ENCODE measurements around the gene MGMT.

Gene MGMT

GRCh38 chr10:129520440-129521080, 53.5 kb downstream of the MGMT start:
- no peaks in the 10 kb centered on the region for H3K36me3 ChIP-seq (ENCODE audit: insufficient read depth, insufficient read length, low read length)
- H3K4me1 ChIP-seq (ENCODE audit: insufficient read depth, insufficient read length), result peaks cover 4% of the 10 kb centered on the region
- TF ChIP-seq YY1 (IDR thresholded peaks at IDR 0.05; ENCODE audit: insufficient read depth, insufficient read length) (no peak), SUZ12 (IDR thresholded peaks at IDR 0.05; ENCODE audit: extremely low read depth, insufficient read depth, insufficient read length) (no peak), ZNF274 (IDR thresholded peaks at IDR 0.05; ENCODE audit: low read depth, low read length) (no peak)
- H3K27me3 ChIP-seq (ENCODE audit: insufficient read depth, insufficient read length), result no peaks in the 10 kb centered on the region
- no peak overlapping the region for H3K9ac ChIP-seq (ENCODE audit: insufficient read length, low read depth)
- H3K9me3 ChIP-seq (ENCODE audit: insufficient read depth, low read length), result no peaks in the 10 kb centered on the region; the same call in 1 of the 2 replicates
- H3K4me3 ChIP-seq (ENCODE audit: insufficient read length, low read depth), result no peak overlapping the region
- no peak for DNase-seq (ENCODE audit: low read depth, low spot score)

- Histone ChIP-seq H3K27me3 (ENCODE audit: insufficient read depth, insufficient read length) (no peaks in the 10 kb centered on the region), H3K4me1 (ENCODE audit: insufficient read depth, insufficient read length) (peaks cover 4% of the 10 kb centered on the region), H3K9me3 (ENCODE audit: insufficient read depth, low read length) (no peaks in the 10 kb centered on the region; the same call in 1 of the 2 replicates), H3K4me3 (ENCODE audit: insufficient read length, low read depth) (no peak overlapping the region), H3K36me3 (ENCODE audit: insufficient read depth, insufficient read length, low read length) (no peaks in the 10 kb centered on the region), H3K9ac (ENCODE audit: insufficient read length, low read depth) (peak overlapping the region; percentile 3)
- no peak for TF ChIP-seq ZNF274 (IDR thresholded peaks at IDR 0.05; ENCODE audit: low read depth, low read length)
- no peak for TF ChIP-seq YY1 (IDR thresholded peaks at IDR 0.05; ENCODE audit: insufficient read depth, insufficient read length)
- TF ChIP-seq SUZ12 (IDR thresholded peaks at IDR 0.05; ENCODE audit: extremely low read depth, insufficient read depth, insufficient read length), result no peak
- no peak for DNase-seq (ENCODE audit: low read depth, low spot score)
Observed at GRCh38 chr10:129521161-129522025, 54.4 kb downstream of the MGMT start.

GRCh38 chr10:129522041-129522585, 55.1 kb downstream of the MGMT start:
- Histone ChIP-seq H3K9ac (ENCODE audit: insufficient read length, low read depth) (peak overlapping the region; percentile 3), H3K4me3 (ENCODE audit: insufficient read length, low read depth) (no peak overlapping the region), H3K36me3 (ENCODE audit: insufficient read depth, insufficient read length, low read length) (no peaks in the 10 kb centered on the region), H3K9me3 (ENCODE audit: insufficient read depth, low read length) (no peaks in the 10 kb centered on the region; the same call in 1 of the 2 replicates), H3K27me3 (ENCODE audit: insufficient read depth, insufficient read length) (no peaks in the 10 kb centered on the region), H3K4me1 (ENCODE audit: insufficient read depth, insufficient read length) (peaks cover 4% of the 10 kb centered on the region)
- TF ChIP-seq YY1 (IDR thresholded peaks at IDR 0.05; ENCODE audit: insufficient read depth, insufficient read length) (no peak), SUZ12 (IDR thresholded peaks at IDR 0.05; ENCODE audit: extremely low read depth, insufficient read depth, insufficient read length) (no peak), ZNF274 (IDR thresholded peaks at IDR 0.05; ENCODE audit: low read depth, low read length) (no peak)
- peak; percentile 28 for DNase-seq (ENCODE audit: low read depth, low spot score)

GRCh38 chr10:129523031-129523722, 56.1 kb downstream of the MGMT start:
- Histone ChIP-seq H3K27me3 (ENCODE audit: insufficient read depth, insufficient read length) (no peaks in the 10 kb centered on the region), H3K9ac (ENCODE audit: insufficient read length, low read depth) (no peak overlapping the region), H3K4me3 (ENCODE audit: insufficient read length, low read depth) (no peak overlapping the region), H3K36me3 (ENCODE audit: insufficient read depth, insufficient read length, low read length) (no peaks in the 10 kb centered on the region), H3K9me3 (ENCODE audit: insufficient read depth, low read length) (no peaks in the 10 kb centered on the region; the same call in 1 of the 2 replicates), H3K4me1 (ENCODE audit: insufficient read depth, insufficient read length) (peaks cover 4% of the 10 kb centered on the region)
- no peak for DNase-seq (ENCODE audit: low read depth, low spot score)
- TF ChIP-seq YY1 (IDR thresholded peaks at IDR 0.05; ENCODE audit: insufficient read depth, insufficient read length) (no peak), SUZ12 (IDR thresholded peaks at IDR 0.05; ENCODE audit: extremely low read depth, insufficient read depth, insufficient read length) (no peak)

- TF ChIP-seq ZNF274 (IDR thresholded peaks at IDR 0.05; ENCODE audit: low read depth, low read length) (no peak), YY1 (IDR thresholded peaks at IDR 0.05; ENCODE audit: insufficient read depth, insufficient read length) (no peak), SUZ12 (IDR thresholded peaks at IDR 0.05; ENCODE audit: extremely low read depth, insufficient read depth, insufficient read length) (no peak)
- Histone ChIP-seq H3K4me3 (ENCODE audit: insufficient read length, low read depth) (no peak overlapping the region), H3K4me1 (ENCODE audit: insufficient read depth, insufficient read length) (peaks cover 4% of the 10 kb centered on the region), H3K9ac (ENCODE audit: insufficient read length, low read depth) (no peak overlapping the region), H3K27me3 (ENCODE audit: insufficient read depth, insufficient read length) (no peaks in the 10 kb centered on the region), H3K9me3 (ENCODE audit: insufficient read depth, low read length) (no peaks in the 10 kb centered on the region), H3K36me3 (ENCODE audit: insufficient read depth, insufficient read length, low read length) (no peaks in the 10 kb centered on the region)
- DNase-seq (ENCODE audit: low read depth, low spot score), result no peak
Observed at GRCh38 chr10:129523723-129524316, 56.8 kb downstream of the MGMT start.

- no peak overlapping the region for H3K4me3 ChIP-seq (ENCODE audit: insufficient read length, low read depth)
- no peak overlapping the region for H3K9ac ChIP-seq (ENCODE audit: insufficient read length, low read depth)
- no peaks in the 10 kb centered on the region for H3K9me3 ChIP-seq (ENCODE audit: insufficient read depth, low read length)
- H3K27me3 ChIP-seq (ENCODE audit: insufficient read depth, insufficient read length), result no peaks in the 10 kb centered on the region
- TF ChIP-seq SUZ12 (IDR thresholded peaks at IDR 0.05; ENCODE audit: extremely low read depth, insufficient read depth, insufficient read length), result no peak
- TF ChIP-seq YY1 (IDR thresholded peaks at IDR 0.05; ENCODE audit: insufficient read depth, insufficient read length), result no peak
- no peak for TF ChIP-seq ZNF274 (IDR thresholded peaks at IDR 0.05; ENCODE audit: low read depth, low read length)
- no peak for DNase-seq (ENCODE audit: low read depth, low spot score)
- H3K4me1 ChIP-seq (ENCODE audit: insufficient read depth, insufficient read length), result peaks cover 4% of the 10 kb centered on the region
- no peaks in the 10 kb centered on the region for H3K36me3 ChIP-seq (ENCODE audit: insufficient read depth, insufficient read length, low read length)
Observed at GRCh38 chr10:129524936-129525335, 57.9 kb downstream of the MGMT start.
